Retina (tissue), 1 donor: ENCODE data around the gene SORT1.
"Not testable (repeated sequence)": the region's sequence is repeated elsewhere in the genome, so short reads cannot be mapped to it uniquely, and the experiment has no call there.

Source experiments
- DNase-seq: peaks from one replicate; pipeline ENCODE4 v3.0.0-alpha.2; 2016

The SORT1 gene

GRCh38 chr1:109379422-109379821, 18.3 kb downstream of the SORT1 start:
- no peak for DNase-seq

DNA sequence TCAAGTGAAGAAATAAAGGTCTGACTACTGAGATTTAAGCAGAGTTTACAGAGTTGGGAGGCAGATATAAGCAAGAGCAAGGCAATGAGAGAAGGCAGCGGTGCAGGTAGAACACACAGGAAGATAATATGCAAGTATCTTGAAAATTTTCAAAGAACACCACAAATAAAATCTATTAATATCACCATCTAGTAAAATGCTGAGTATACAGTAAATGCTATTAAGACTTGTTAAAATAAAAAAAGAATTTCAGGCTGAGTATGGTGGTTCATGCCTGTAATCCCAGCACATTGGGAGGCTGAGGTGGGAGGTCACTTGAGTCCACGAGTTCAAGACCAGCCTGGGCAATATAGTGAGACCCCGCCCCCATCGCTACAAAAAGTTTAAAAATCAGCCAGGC, 20.0 kb downstream of the SORT1 start:
- DNase-seq = no peak

DNA sequence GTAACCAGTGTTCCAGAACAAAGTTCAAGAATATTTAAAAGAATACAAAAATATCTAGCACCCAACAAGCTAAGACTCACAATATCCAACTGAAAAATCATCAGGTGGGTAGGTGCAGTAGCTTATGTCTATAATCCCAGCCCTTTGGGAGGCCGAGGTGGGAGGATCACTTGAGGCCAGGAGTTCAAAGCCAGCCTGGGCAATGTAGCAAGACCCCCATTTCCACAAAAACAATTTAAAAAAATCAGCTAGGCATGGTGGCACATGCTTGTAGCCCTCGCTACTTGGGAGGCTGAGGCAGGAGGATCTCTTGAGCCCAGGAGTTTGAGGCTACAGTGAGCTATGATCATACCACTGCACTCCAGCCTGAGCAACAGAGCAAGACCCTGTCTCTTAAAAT, 24.0 kb downstream of the SORT1 start:
- not testable (repeated sequence) for DNase-seq

- DNase-seq = no peak
These were observed 24.6 kb downstream of the SORT1 start for GRCh38 chr1:109373126-109373525.

GRCh38 chr1:109372281-109372680, 25.4 kb downstream of the SORT1 start:
- no peak for DNase-seq

DNA sequence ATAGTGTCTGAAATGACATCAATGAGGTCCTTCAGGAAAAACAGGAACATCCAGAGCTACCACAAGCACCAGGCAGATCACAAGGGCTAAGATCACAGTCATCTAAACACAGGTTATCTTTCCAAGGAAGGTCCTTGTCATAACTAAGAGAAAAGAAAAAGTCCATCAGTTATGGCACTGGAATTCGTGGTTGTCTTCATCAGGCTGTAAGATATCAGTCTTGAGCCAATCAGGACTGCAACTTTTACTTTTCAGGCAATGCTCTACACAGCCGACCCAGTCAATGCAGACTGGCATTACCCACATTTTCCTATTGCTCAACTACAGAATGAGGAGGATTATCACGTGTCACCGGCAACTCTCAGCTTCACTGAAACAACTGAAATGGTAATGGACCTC, 26.4 kb downstream of the SORT1 start:
- no peak for DNase-seq

DNA sequence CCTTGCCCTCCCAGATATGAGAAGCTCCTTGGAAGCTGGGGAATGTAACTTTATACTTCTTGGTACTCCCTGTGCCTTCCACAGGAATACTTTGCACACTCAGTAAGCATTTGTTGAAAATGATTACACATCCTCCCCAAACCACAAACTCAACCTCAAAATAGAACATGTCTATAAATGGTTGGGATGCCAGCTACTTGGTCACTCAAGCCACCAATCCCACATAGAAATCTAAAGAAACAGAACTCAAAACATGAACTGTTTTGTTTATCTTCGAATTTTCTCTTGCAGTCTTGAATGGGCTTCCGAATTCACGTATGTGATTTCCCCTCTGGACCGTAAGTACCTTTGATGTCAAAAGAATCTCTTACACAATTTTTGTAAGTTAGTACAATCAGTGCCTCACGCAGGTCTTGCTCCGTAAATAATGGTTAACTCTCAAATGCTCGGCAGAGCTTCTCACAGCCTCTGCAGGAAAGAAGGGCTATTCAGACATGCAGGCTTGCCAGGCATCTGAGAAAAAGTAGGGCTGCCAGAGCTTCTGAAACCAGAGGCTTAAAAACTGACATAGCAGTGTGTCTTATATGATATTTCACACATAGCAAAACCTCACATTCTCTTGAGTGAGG, 26.9 kb downstream of the SORT1 start:
- no peak for DNase-seq

DNA sequence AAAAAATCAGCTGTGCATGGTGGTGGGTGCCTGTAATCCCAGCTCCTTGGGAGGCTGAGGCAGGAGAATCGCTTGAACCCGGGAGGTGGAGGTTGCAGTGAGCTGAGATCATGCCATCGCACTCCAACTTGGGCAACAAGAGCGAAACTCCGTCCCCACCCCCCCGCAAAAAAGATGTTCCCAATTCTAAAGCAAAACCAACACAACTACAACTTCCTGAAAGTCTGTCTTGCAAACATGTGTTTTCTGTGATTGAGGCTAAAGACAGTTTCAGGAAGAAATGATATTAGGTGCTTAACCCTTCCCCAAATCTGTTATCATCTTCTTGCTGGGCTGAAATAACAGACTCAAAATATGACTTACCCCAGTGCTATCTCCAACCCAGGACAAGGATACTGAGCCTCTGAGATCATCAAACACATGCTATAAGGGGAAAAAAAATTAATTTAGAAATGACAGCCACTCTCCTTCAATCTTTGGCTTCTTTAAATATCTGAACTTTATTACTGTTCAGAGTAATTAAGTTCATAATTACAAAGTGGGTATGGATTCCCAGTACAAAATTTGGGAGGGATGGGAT, 28.5 kb downstream of the SORT1 start:
- no peak for DNase-seq

DNA sequence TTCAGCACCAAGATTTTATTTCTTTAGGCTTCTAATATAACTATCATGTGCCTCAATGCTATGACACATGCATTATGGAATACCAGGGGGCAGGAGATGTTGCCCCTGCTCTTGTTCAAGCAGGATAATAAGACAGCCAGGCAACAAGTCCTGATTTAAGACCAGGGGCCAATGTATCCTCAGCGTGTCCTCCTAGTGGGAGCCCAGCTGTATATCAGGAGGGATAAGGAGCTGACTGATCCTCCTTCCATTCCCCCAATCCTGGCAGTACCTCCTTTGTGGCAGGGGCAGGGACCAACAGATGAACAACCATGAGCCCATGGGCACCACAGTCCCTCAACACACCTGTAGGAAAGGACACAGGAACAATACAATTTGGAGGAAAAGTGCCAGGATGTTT, 29.3 kb downstream of the SORT1 start:
- DNase-seq = no peak

DNA sequence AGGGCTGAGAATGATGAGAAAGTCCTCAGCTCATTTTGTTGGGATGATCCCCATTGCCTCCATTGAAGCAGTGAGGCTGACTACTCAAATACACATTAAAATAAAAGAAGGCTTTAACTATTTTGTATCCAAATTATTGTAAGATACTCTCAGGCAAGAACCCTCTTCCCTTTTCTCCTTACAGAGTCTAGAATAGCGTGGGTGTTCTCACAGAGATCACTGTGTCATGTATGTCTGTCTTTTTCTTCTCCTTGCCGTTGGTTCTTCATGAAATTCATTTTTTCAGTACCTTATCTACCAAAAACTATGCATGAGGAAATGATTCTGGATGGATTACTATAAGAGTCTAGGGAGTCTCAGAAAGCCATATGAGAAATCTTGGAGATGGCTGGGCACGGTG, 30.1 kb downstream of the SORT1 start:
- no peak for DNase-seq

DNA sequence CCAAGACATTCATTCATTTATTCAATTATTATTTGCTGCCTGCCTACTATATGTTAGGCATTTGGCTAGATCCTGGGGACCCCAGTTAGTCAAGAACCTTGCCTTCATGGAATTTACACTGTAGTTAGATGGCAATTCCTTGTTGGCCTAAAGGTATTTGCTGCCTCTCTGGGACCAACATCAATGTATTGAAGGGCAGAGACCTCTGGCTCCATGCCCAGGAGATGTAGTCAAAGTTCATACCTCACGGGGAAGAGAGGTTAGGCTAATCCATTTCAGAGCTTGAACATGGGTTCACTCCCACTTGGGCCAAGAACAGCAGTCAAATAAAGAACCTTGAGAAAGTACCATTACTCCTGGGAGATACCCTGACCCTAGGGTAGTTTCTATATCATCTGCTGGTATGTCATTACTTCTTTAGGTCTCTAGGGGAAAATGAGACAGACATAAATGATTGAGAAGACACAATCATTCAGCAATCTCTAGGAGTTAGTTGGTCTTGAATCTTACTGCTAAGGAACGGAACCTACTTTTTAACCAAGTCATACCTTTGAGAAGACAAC, 32.0 kb downstream of the SORT1 start:
- DNase-seq = no peak

GRCh38 chr1:109361649-109362048, 36.1 kb downstream of the SORT1 start:
- DNase-seq = no peak

DNA sequence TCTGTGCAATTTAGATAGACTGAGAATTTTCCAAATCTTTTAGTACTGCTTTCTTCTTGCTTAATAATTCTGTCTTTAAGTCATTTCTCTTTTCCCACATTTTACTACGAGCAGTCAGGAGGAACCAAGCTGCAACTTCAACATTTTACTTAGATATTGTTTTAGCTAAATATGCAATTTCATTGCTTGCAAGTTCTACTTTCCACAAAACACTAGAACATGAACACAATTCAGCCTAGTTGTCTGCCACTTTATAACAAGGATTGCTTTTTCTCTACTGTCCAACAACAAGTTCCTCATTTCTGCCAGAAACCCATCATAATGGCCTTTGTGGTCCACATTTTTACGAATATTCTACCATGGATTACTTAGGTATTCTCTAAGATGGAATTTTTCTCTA, 36.6 kb downstream of the SORT1 start:
- no peak for DNase-seq

DNA sequence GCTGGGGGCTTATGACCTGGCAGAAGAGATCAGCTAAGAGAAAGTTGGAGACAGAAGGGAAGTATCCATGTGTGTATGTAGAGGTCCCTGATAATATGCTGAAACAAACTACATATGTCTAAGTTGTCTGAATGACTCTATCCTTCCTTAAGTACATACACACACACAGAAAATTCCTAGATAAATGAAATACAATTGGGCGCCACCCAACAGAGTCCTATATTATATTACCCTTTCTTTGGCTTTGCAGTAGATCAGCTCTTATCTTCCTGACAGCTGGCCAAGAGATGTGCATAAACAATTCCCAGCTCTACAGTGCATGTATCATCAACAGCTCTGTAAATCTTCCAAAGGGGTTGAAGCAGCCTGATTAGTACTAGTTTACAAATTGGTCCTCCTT, 40.1 kb downstream of the SORT1 start:
- DNase-seq = no peak

DNA sequence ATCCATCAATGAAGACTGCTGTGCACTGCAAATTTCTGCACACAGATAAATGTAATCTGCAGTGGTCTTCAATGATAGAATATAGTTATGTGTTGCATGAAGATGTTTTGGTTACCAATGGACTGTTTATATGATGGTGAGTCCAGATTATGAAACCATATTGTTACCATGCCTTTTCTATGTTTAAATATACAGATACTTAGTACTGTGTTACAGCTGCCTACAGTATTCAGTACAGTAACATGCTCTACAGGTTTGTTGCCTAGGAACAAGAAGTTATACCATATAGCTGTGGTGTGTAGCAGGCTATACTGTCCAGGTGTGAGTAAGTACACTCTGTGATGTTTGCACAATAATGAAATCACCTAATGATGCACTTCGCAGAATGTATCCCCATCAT, 40.8 kb downstream of the SORT1 start:
- no peak for DNase-seq

GRCh38 chr1:109356505-109356904, 41.2 kb downstream of the SORT1 start:
- no peak for DNase-seq

GRCh38 chr1:109354929-109355328, 42.8 kb downstream of the SORT1 start:
- no peak for DNase-seq

DNA sequence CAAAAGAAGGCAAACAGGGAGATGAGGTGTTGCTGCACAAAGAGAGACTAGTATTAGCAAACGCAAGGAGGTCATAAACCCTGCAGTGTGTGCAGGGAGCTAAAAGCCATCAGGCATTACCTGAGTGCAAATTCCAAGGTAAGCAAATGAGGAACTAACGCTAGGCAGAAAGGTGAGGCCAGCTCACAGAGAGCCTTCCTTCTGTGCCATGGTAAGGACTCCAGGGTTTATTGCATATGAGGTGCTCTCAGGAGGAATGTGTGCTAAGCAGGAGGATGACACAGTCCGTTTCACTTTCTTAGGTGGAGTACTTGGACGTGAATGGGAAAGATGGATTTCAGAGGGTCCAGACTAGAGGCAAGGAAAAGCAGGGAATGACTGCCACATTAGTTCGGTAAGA, 46.3 kb downstream of the SORT1 start:
- DNase-seq = no peak

GRCh38 chr1:109350655-109351054, 47.1 kb downstream of the SORT1 start:
- no peak for DNase-seq

GRCh38 chr1:109350182-109350581, 47.5 kb downstream of the SORT1 start:
- no peak for DNase-seq

- no peak for DNase-seq
These were observed 50.2 kb downstream of the SORT1 start for GRCh38 chr1:109347511-109347910.

GRCh38 chr1:109341944-109342930, 55.5 kb downstream of the SORT1 start:
- DNase-seq = no peak

GRCh38 chr1:109338608-109339007, 59.1 kb downstream of the SORT1 start:
- no peak for DNase-seq

DNA sequence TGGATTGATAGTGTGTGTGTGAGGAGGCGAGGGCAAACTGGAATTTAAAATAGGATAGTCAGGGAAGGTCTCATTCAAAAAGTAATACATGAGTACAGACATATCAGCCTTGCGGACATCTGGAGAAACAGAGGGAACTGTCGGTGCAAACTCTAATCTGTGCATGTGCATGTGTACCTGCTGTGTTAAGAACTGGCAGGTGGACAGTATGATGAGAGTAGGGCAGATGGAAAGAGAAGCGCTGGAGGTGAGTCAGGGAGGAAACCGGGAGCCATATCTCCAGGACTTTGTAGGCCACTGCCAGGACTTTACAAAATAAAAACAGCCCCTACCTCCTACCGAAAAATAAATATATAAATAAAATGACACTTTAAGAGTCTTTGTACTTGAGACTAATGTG, 59.6 kb downstream of the SORT1 start:
- DNase-seq = no peak
